HG03558 (cell line): ENCODE results near the gene PDE10A.
"Not testable (repeated sequence)": the region's sequence is repeated elsewhere in the genome, so short reads cannot be mapped to it uniquely, and the experiment has no call there.

ENCODE experiments used
- ATAC-seq: cut with Tn5 transposase; IDR thresholded peaks from one replicate; pipeline ENCODE4 v1.9.1; 2021; ENCODE audit warnings: moderate number of reproducible peaks; ENCODE audit not compliant: unreplicated experiment; ENCODE audit errors: extremely low read depth

PDE10A gene

GRCh38 chr6:165566088-165566828 lies 96.8 kb downstream of the PDE10A start:
- no peak for ATAC-seq

GRCh38 chr6:165562421-165563090 lies 100.5 kb downstream of the PDE10A start:
- no peak for ATAC-seq

- no peak for ATAC-seq
Observed at GRCh38 chr6:165559632-165560031, 103.4 kb downstream of the PDE10A start.

GRCh38 chr6:165558097-165558496 lies 104.9 kb downstream of the PDE10A start:
- ATAC-seq, result not testable (repeated sequence)

- no peak for ATAC-seq
Observed at GRCh38 chr6:165557674-165558073, 105.4 kb downstream of the PDE10A start.

- no peak for ATAC-seq
Observed at GRCh38 chr6:165556116-165556843, 106.8 kb downstream of the PDE10A start.

GRCh38 chr6:165554644-165555043 lies 108.4 kb downstream of the PDE10A start:
- ATAC-seq, result not testable (repeated sequence)

GRCh38 chr6:165552248-165552736 lies 110.7 kb downstream of the PDE10A start:
- ATAC-seq, result no peak

GRCh38 chr6:165551828-165552227 lies 111.2 kb downstream of the PDE10A start:
- ATAC-seq, result no peak

GRCh38 chr6:165548450-165548849 lies 114.6 kb downstream of the PDE10A start:
- no peak for ATAC-seq

GRCh38 chr6:165545806-165546205 lies 117.2 kb downstream of the PDE10A start:
- ATAC-seq, result no peak

- ATAC-seq, result no peak
Observed at GRCh38 chr6:165543781-165544180, 119.3 kb downstream of the PDE10A start.

- no peak for ATAC-seq
Observed at GRCh38 chr6:165536911-165537310, 126.1 kb downstream of the PDE10A start.

GRCh38 chr6:165519316-165519715 lies 143.7 kb downstream of the PDE10A start:
- ATAC-seq, result no peak

GRCh38 chr6:165515963-165516624 lies 146.9 kb downstream of the PDE10A start:
- no peak for ATAC-seq

GRCh38 chr6:165514621-165515020 lies 148.4 kb downstream of the PDE10A start:
- ATAC-seq, result no peak

GRCh38 chr6:165511807-165512206 lies 151.2 kb downstream of the PDE10A start:
- peak; percentile 91 for ATAC-seq

- ATAC-seq, result no peak
Observed at GRCh38 chr6:165508321-165508869, 154.6 kb downstream of the PDE10A start.

- no peak for ATAC-seq
Observed at GRCh38 chr6:165506657-165507056, 156.4 kb downstream of the PDE10A start.
